ENCODE measurements around the gene OR2AJ1.
"Not testable (repeated sequence)": the region's sequence is repeated elsewhere in the genome, so short reads cannot be mapped to it uniquely, and the experiment has no call there.

OR2AJ1 gene

GRCh38 chr1:247933989-247934388, 9.3 kb downstream of the OR2AJ1 start:
- FAIRE-seq (no peak), DNase-seq (ENCODE audit: insufficient read length, low spot score) (no peak)
- TF ChIP-seq CTCF (IDR thresholded peaks at IDR 0.05; ENCODE audit: insufficient read depth, missing control alignments), result no peak

- TF ChIP-seq CTCF (IDR thresholded peaks at IDR 0.05; ENCODE audit: insufficient read depth, missing control alignments), result no peak
- DNase-seq (ENCODE audit: insufficient read length, low spot score) (no peak), FAIRE-seq (no peak)
These were observed 11.1 kb downstream of the OR2AJ1 start for GRCh38 chr1:247935781-247936180.

- FAIRE-seq (no peak), DNase-seq (ENCODE audit: insufficient read length, low spot score) (no peak)
- no peak for TF ChIP-seq CTCF (IDR thresholded peaks at IDR 0.05; ENCODE audit: insufficient read depth, missing control alignments)
These were observed 11.7 kb downstream of the OR2AJ1 start for GRCh38 chr1:247936415-247936814.

- TF ChIP-seq CTCF (IDR thresholded peaks at IDR 0.05; ENCODE audit: insufficient read depth, missing control alignments), result peak; percentile 97
- DNase-seq (ENCODE audit: insufficient read length, low spot score); FAIRE-seq: not testable (repeated sequence)
These were observed 12.5 kb downstream of the OR2AJ1 start for GRCh38 chr1:247936965-247937734.

GRCh38 chr1:247942624-247943023, 17.9 kb downstream of the OR2AJ1 start:
- DNase-seq (ENCODE audit: insufficient read length, low spot score), result no peak
- no peak for TF ChIP-seq CTCF (IDR thresholded peaks at IDR 0.05; ENCODE audit: insufficient read depth, missing control alignments)
- no peak for FAIRE-seq

GRCh38 chr1:247948558-247948957, 23.9 kb downstream of the OR2AJ1 start, which contains the start of gene OR2L8:
Gene OR2L8 (plus strand): TSS chr1:247948858. CDS start chr1:247948858, 0 bp downstream.
- no peak for FAIRE-seq
- DNase-seq (ENCODE audit: insufficient read length, low spot score), result no peak
- TF ChIP-seq CTCF (IDR thresholded peaks at IDR 0.05; ENCODE audit: insufficient read depth, missing control alignments), result no peak

GRCh38 chr1:247953408-247953807, 28.7 kb downstream of the OR2AJ1 start:
- no peak for FAIRE-seq
- TF ChIP-seq CTCF (IDR thresholded peaks at IDR 0.05; ENCODE audit: insufficient read depth, missing control alignments), result no peak
- DNase-seq (ENCODE audit: insufficient read length, low spot score), result no peak
